Prostate gland (tissue), 2 donors: Measurements from ENCODE around the gene SCOC.

Experiments used
- POLR2A ChIP-seq: fragments of 450-650 bp; IDR thresholded peaks from one replicate; pipeline ENCODE4 v1.6.1; 2016; ENCODE audit warnings: antibody characterized with exemption, mild to moderate bottlenecking
- POLR2AphosphoS5 ChIP-seq: sonication (generic); formaldehyde crosslinking; IDR thresholded peaks from one replicate; pipeline ENCODE4 v1.6.1; 2017; ENCODE audit warnings: antibody characterized with exemption
- TF ChIP-seq, protein P1 (sequence below), 4 experiments: fragments of 200-600 bp in 2 of 4; fragments of 450-650 bp in 2 of 4; sonication (generic) in 2 of 4; IDR thresholded peaks; 1 replicate in 3 of 4; 2 replicates in 1 of 4; pipeline ENCODE4 v1.5.1; 2016 to 2019; ENCODE audit warnings: antibody characterized with exemption in 4 of 4, mild to moderate bottlenecking in 2 of 4, moderate library complexity in 2 of 4

DNA sequence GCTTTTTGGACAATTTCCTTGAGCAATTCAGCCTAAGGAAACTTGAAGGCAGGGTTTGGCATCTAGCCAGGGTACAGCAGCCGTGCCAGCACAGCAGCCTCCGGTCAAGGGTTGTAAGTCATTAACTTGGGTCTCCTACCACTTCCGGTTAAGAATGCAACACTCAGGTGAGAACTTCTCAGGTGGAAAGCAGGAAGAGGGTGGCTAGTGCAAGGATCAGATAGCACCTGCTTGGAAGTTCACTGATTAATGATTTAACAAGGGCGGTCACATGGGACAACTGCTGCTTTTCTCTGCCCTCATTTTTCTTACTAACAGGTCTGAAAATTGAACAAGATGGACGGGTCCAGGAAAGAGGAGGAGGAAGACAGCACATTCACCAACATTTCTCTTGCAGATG, 30.1 kb upstream of the SCOC start:
- TF ChIP-seq, protein P1, sequence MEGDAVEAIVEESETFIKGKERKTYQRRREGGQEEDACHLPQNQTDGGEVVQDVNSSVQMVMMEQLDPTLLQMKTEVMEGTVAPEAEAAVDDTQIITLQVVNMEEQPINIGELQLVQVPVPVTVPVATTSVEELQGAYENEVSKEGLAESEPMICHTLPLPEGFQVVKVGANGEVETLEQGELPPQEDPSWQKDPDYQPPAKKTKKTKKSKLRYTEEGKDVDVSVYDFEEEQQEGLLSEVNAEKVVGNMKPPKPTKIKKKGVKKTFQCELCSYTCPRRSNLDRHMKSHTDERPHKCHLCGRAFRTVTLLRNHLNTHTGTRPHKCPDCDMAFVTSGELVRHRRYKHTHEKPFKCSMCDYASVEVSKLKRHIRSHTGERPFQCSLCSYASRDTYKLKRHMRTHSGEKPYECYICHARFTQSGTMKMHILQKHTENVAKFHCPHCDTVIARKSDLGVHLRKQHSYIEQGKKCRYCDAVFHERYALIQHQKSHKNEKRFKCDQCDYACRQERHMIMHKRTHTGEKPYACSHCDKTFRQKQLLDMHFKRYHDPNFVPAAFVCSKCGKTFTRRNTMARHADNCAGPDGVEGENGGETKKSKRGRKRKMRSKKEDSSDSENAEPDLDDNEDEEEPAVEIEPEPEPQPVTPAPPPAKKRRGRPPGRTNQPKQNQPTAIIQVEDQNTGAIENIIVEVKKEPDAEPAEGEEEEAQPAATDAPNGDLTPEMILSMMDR (IDR thresholded peaks at IDR 0.05) = no peak
- TF ChIP-seq POLR2AphosphoS5 (no peak), POLR2A (no peak)
